ENCODE measurements around the gene MCTP2.

DNA sequence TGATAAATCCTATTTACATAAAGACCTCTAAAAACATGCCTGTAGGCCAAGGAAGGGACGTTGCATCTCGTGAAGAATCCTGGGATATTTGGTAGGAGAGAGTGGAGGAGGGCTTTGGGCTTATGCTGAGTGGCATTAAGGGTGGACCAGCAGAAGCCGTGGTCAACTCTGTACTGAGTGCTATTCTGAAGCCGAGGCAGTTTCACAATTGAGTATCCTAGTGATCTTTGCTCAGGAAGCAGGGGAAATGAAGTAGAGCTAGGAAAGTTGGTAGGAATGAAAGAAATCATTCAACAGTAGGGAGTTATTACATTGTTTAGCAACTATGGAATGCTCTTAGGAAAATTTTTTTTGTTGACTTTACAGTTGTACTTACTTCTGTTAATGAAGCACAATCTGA is 24.2 kb downstream of the MCTP2 start:
- TF ChIP-seq SUZ12 (IDR thresholded peaks at IDR 0.05; ENCODE audit: extremely low read depth, insufficient read depth, insufficient read length) (no peak), ZNF274 (IDR thresholded peaks at IDR 0.05; ENCODE audit: low read depth, low read length) (no peak)
